Right cardiac atrium (tissue), 5 donors: ENCODE measurements around the gene CROCC2. TPM values are rescaled to one million over a fixed set of nuclear protein-coding genes. Genes with fewer than 3 reads are reported as not detected.

ENCODE experiments used
- ATAC-seq, 2 donors: fragments of 200-7000 bp; cut with Tn5 transposase; one replicate each; pipeline versions ENCODE4 v1.8.0 to v1.9.1; 2020; ENCODE audit warnings: moderate library complexity in 2 of 2, mild to moderate bottlenecking in 1 of 2
- DNase-seq, 3 donors: peaks; one replicate each; pipeline ENCODE4 v3.0.0-alpha.2; 2020
- H3K27ac ChIP-seq: one replicate; pipeline ENCODE4 v1.5.1; 2013; ENCODE audit warnings: mild to moderate bottlenecking, low read length, control low read depth, moderate library complexity
- H3K27me3 ChIP-seq: one replicate; pipeline ENCODE4 v1.6.1; 2013; ENCODE audit not compliant: control insufficient read depth, insufficient read depth
- H3K4me1 ChIP-seq: one replicate; pipeline ENCODE4 v1.6.1; 2013; ENCODE audit warnings: low read length; ENCODE audit not compliant: control insufficient read depth, insufficient read depth
- H3K4me3 ChIP-seq: one replicate; pipeline ENCODE4 v1.5.1; 2013; ENCODE audit warnings: low read length, control low read depth
- H3K9me3 ChIP-seq: one replicate; pipeline ENCODE4 v1.6.1; 2013; ENCODE audit warnings: low read length; ENCODE audit not compliant: control insufficient read depth
- WGBS: extraction: QIAGEN DNeasy Blood & Tissue Kit; methylation state at CpG from one replicate; pipeline ENCODE4 v1.1.7; 2013; 5-methylcytosine and 5-hydroxymethylcytosine counted together
- intact Hi-C, 4 donors: fragments of 100-400 bp; cut with DNase I; formaldehyde crosslinking; loops; one replicate each; pipeline versions ENCODE4 v1.11.0 to v1.14.0; 2022 to 2023
- polyA plus RNA-seq: library from polyadenylated mRNA; stranded (reverse); fragments of 200-250 nt; gene quantifications from one replicate; pipeline ENCODE4 v1.2.3, GENCODE V29; 2013
- total RNA-seq, 4 donors: library from RNA; stranded (reverse); fragmentation: NEBNext Ultra II Directional; extraction: Animal tissue kit (Norgen Biotek cat#: 25700); gene quantifications; one replicate each; pipeline ENCODE4 v1.2.1, GENCODE V29; 2021
- donor health status: healthy with polysubstance abuse.
- donor health status: DM: no; HTN: yes; CAD: no.
- donor health status: DM: no; HTN: no; CAD: no.
- donor health status: DM: no; HTN: yes; CAD: no; lungs with severe emphysema.
- donor health status: DM: yes; HTN: yes; CAD: no.

Gene CROCC2
- total and polyA plus RNA-seq, 5 donors: 0.03 TPM; not detected in 4

- H3K27me3 ChIP-seq: no peaks in the 10 kb centered on the region
- WGBS: 87% methylated on average over 7 of the region's 7 CpGs
Measured at GRCh38 chr2:240927390-240927781, 21.2 kb downstream of the CROCC2 start.

GRCh38 chr2:240928476-240929363, 22.6 kb downstream of the CROCC2 start:
- no peak overlapping the region for H3K27ac ChIP-seq
- no peaks in the 10 kb centered on the region for H3K27me3 ChIP-seq
- intact Hi-C loops: no loop called here
- H3K9me3 ChIP-seq: no peaks in the 10 kb centered on the region
- WGBS: 86% methylated on average over 24 of the region's 24 CpGs
- no peaks in the 10 kb centered on the region for H3K4me1 ChIP-seq
- peak in 2 of 3 donors; percentile 6 to 49 for DNase-seq
- H3K4me3 ChIP-seq: no peak overlapping the region
- ATAC-seq: no peak

More at GRCh38 chr2:240927390-240927781, 21.2 kb downstream of the CROCC2 start:
- DNase-seq (no peak), ATAC-seq (no peak)
- no peak overlapping the region for H3K27ac ChIP-seq
- intact Hi-C loops: no loop called here
- no peaks in the 10 kb centered on the region for H3K4me1 ChIP-seq
- no peak overlapping the region for H3K4me3 ChIP-seq
- H3K9me3 ChIP-seq: no peaks in the 10 kb centered on the region

DNA sequence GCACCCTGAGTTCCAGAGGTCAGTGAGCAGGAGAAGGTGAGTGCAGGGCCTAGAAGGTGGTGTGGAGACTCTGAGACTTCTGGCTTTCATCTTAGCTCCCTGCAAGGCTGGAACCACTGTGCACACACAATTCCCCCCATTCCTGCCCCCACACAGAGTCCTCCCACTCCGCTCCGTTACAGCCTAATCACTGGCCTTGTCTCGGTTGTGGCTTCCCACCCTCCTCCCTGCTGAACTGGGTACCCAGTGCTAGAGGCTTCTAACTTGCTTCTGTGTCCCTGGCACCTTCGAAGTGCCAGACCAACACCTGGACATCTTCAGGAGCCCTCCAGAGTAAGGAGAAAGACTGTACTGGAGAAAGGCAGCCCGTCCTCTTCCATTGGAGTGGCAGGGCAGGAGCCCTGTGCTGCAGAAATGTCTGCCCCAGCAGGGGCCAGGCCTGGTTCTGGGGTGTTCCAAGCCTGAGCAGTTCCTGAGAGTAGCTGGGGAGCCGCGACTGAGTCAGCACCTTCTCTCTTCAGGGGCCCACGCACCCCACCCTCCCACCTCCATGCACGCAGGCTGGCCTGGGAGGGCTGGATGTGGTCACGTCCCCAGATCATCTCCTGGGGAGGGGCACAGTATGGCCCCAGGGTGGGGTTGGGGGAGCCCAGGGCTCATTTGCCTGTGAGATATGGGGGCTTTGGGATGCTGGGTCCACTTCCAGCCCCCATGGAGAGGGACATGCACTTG, 23.4 kb downstream of the CROCC2 start:
- Histone ChIP-seq H3K27ac (no peak overlapping the region), H3K27me3 (no peaks in the 10 kb centered on the region), H3K4me1 (no peaks in the 10 kb centered on the region), H3K9me3 (no peaks in the 10 kb centered on the region), H3K4me3 (no peak overlapping the region)
- DNase-seq: no peak
- intact Hi-C loops: no loop called here
- ATAC-seq: no peak
- WGBS: 76% methylated on average over 10 of the region's 10 CpGs

GRCh38 chr2:240930096-240930630, 24.0 kb downstream of the CROCC2 start:
- DNase-seq: peak in 2 of 3 donors; percentile 37
- H3K9me3 ChIP-seq: no peaks in the 10 kb centered on the region
- H3K4me3 ChIP-seq: no peak overlapping the region
- ATAC-seq: no peak
- H3K27ac ChIP-seq: no peak overlapping the region
- no peaks in the 10 kb centered on the region for H3K27me3 ChIP-seq
- 87% methylated on average over 12 of the region's 12 CpGs for WGBS
- intact Hi-C loops: no loop called here
- H3K4me1 ChIP-seq: no peaks in the 10 kb centered on the region

DNA sequence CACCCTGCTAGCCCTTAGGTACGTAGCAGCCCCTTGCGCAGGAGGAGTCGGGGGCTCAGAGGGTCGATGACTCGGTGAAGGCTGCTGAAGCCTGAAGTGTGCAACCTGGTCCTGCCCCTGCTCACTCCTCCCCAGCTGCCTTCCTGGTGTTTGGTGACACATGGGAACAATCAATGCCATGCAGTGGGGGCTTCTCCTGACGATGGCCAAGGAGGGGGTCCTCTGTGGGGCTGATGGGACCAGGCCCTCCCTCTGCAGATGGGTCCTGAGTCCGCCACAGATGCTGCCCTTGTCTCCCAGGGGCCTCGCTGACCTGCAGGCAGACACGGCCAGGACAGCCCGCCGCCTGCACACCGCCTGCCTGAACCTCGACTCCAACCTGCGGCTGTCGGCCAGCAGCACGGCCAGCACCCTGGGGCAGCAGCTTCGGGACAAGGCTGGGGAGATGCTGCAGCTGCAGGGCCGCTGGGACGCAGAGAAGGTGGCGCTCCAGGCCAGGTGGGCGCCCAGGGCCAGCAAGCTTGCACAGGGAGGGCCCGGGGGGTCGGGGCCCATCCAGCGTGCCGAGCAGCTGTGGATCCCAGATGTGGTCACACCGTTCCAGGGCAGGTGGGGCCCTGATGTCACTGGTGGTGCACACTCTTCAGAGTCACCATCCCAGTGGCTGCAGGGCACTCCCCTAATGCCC, 24.6 kb downstream of the CROCC2 start:
- WGBS: 81% methylated on average over 26 of the region's 26 CpGs
- DNase-seq (peak in 1 of 3 donors; percentile 42), ATAC-seq (no peak)
- no peaks in the 10 kb centered on the region for H3K4me1 ChIP-seq
- intact Hi-C loops: no loop called here
- H3K4me3 ChIP-seq: no peak overlapping the region
- no peaks in the 10 kb centered on the region for H3K9me3 ChIP-seq
- no peak overlapping the region for H3K27ac ChIP-seq
- H3K27me3 ChIP-seq: no peaks in the 10 kb centered on the region

DNA sequence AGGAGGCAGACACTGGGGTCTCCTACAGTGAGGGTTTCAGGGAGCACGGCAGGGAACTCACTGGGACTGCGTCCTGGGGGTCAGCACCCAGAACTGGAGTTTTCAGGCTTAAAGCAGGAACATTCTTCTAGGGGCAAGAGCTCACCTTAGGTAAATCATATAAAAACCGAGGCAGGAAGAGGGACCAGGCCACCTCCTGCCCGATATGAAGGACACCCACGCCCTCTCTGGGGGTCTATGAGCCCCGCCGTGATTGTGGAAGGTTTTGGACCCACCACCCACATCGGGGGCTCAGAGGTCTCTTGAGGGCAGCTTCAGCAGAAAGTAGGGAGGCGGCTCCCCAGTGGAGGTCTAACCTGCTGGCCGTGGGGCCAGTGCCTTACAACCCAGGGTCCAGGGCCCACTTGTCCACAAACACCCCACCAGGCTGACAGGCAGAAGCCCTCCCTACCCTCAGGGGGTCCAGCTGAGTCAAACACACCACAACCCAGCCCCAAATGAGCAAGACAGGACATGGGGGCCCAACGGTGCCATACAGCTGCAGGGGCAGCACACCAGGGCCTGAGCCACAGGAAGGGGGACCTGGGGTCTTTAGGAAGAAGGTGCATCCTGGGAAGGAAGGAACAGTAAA, 25.3 kb downstream of the CROCC2 start:
- Histone ChIP-seq H3K4me1 (no peaks in the 10 kb centered on the region), H3K27ac (no peak overlapping the region), H3K4me3 (no peak overlapping the region), H3K27me3 (no peaks in the 10 kb centered on the region), H3K9me3 (no peaks in the 10 kb centered on the region)
- intact Hi-C loops: no loop called here
- DNase-seq: peak in 1 of 3 donors; percentile 13
- WGBS: 82% methylated on average over 11 of the region's 11 CpGs
- ATAC-seq: no peak

- no peak overlapping the region for H3K4me3 ChIP-seq
- intact Hi-C loops: no loop called here
- no peaks in the 10 kb centered on the region for H3K27me3 ChIP-seq
- WGBS: 87% methylated on average over 21 of the region's 21 CpGs
- DNase-seq: peak in 1 of 3 donors; percentile 28
- no peak overlapping the region for H3K27ac ChIP-seq
- ATAC-seq: no peak
- no peaks in the 10 kb centered on the region for H3K9me3 ChIP-seq
- no peaks in the 10 kb centered on the region for H3K4me1 ChIP-seq
Measured at GRCh38 chr2:240932001-240932723, 26.0 kb downstream of the CROCC2 start.

DNA sequence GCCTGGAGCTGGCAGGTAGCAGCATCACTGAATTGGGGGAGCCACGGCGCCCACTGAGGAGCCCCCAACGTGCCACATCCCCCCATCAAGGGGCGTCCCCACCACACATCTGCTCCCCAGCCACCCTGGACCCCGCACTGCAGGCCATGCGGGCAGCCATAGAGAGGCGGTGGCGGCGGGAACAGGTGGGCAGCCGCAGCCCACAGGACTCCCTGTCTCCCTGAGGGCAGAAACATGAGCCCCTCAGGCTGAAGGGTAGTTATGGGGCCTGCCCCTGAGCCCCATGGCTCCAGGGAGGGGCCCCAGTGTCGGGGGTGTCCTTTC, 26.6 kb downstream of the CROCC2 start:
- 85% methylated on average over 11 of the region's 11 CpGs for WGBS
- Histone ChIP-seq H3K4me1 (no peaks in the 10 kb centered on the region), H3K27me3 (no peaks in the 10 kb centered on the region), H3K27ac (no peak overlapping the region), H3K4me3 (no peak overlapping the region), H3K9me3 (no peaks in the 10 kb centered on the region)
- ATAC-seq: no peak
- peak in 1 of 3 donors; percentile 44 for DNase-seq
- intact Hi-C loops: no loop called here

DNA sequence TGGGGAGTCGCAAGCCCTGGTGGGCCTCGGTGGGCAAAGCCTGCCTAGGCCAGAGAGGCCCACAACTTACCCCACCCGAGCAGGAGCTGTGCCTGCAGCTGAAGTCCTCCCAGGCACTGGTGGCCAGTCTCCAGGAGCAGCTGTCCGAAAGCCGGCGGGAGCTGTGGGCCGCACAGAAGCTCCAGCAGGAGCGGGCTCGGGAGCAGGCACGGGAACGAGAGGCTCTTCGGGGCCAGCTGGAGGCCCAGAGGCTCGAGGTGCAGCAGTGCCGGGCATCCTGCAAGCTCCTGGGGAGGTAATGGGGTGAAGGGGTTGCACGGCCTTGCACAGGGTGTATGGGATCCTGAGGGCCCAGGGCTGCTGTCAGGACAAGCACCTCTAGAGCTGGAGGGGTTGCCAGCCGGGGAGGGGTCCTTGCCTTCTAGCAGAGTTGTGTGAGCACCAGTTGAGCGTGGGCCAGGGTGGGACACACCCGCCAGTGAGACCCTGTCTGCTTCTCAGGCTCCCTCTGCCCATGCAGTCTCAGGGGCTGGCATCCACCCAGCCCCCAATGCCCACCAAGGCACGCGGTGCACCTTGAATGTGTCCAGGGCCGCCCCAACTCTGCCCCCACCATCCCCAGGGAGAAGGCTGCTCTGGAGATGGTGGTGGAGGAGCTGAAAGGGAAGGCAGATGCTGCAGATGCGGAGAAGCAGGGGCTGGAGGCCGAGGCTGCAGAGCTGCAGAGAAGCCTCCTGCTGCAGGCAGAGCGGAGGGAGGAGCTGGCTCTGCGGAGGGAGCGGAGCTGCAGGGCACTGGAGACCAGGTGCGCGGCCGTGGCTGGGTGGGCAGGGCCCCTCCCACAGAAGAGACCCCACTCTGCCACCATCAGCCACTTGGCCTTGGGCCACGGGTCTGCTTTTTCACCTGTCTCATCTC, 27.2 kb downstream of the CROCC2 start:
- Histone ChIP-seq H3K4me3 (no peak overlapping the region), H3K27ac (no peak overlapping the region), H3K9me3 (no peaks in the 10 kb centered on the region), H3K27me3 (no peaks in the 10 kb centered on the region), H3K4me1 (no peaks in the 10 kb centered on the region)
- WGBS: 86% methylated on average over 30 of the region's 30 CpGs
- ATAC-seq (no peak), DNase-seq (peak in 1 of 3 donors; percentile 52)
- intact Hi-C loops: no loop called here
